Activated T-helper 2 cell treated with anti-CD3 and anti-CD28 coated beads, Interferon-gamma antibody, Interleukin-2, Interleukin-4, amounts not matched to agents 10 μg/mL and 5 μg/mL and 100 μg/mL, durations not matched to agents 14 hours and 24 hours and 36 hours (primary cell): ENCODE results near the gene CBX7. TPM values are rescaled to one million over a fixed set of nuclear protein-coding genes. Genes with fewer than 3 reads are reported as not detected.

Experiments used
- DNase-seq: peaks from one replicate; pipeline ENCODE4 v3.0.0; 2021; ENCODE audit warnings: low spot score
- H3K27ac Mint-ChIP-seq: one replicate; pipeline ENCODE4 v1.8.0; 2021; ENCODE audit warnings: mixed read lengths
- H3K27me3 Mint-ChIP-seq: one replicate; pipeline ENCODE4 v1.8.0; 2021; ENCODE audit warnings: low read depth, mixed read lengths
- H3K36me3 Mint-ChIP-seq: one replicate; pipeline ENCODE4 v1.8.0; 2021; ENCODE audit warnings: low read depth, mixed read lengths
- H3K4me1 Mint-ChIP-seq: one replicate; pipeline ENCODE4 v1.8.0; 2021; ENCODE audit warnings: low read depth, mixed read lengths
- H3K4me3 Mint-ChIP-seq: one replicate; pipeline ENCODE4 v1.8.0; 2021; ENCODE audit warnings: low read depth, mild to moderate bottlenecking, moderate library complexity, mixed read lengths
- H3K9me3 Mint-ChIP-seq: one replicate; pipeline ENCODE4 v1.8.0; 2021; ENCODE audit warnings: mixed read lengths
- intact Hi-C: fragments of 100-400 bp; cut with micrococcal nuclease; formaldehyde crosslinking; loops from one replicate; pipeline ENCODE4 v1.15.1; 2023
- total RNA-seq: library from RNA; stranded (reverse); gene quantifications from 2 replicates; pipeline ENCODE4 v1.2.3, GENCODE V29; 2022

The CBX7 gene
- total RNA-seq, 1 donor from 2014 or later: 11.8 TPM

DNA sequence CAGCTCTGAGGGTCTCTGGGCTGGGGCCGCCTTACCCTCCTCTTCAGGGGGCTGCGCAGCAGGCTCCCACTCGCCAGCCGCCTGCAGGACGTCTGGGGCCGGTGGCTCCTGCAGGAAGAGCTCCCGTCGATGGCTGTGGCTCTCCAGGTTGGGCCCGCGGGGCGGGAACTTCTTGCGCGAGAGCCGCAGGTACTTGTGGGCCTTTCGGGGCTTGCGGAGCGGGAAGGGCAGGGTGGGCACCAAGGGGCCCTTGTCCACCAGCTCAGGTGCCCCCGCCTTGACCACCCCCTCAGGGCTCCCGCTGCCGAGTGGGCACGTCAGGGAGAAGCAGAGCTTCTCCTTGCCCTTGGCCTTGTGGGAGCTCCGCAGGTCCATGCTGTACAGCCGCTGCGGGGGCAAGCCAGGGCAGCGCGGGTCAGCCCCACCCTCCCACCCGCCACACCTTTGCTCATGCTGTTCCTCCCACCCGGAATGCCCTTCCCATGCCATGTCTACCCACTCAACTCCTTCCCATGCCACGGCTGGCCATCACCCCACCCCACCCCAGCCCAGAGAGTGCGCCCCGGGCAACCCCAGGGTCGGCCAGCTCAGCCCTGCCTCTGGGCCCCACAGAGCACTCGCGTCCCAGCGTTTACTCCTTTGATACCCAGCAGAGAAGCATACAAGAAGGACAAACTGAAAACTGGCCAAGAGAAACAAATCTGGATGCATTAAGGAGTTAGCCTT is 18.0 kb downstream of the CBX7 start:
- Mint-ChIP-seq H3K27me3 (no peaks in the 10 kb centered on the region), H3K4me1 (no peaks in the 10 kb centered on the region), H3K36me3 (no peaks in the 10 kb centered on the region), H3K4me3 (no peak overlapping the region), H3K27ac (no peak overlapping the region), H3K9me3 (no peaks in the 10 kb centered on the region)
- DNase-seq: no peak
- intact Hi-C loops: no loop called here

GRCh38 chr22:39133871-39134270 is 18.6 kb downstream of the CBX7 start:
- Mint-ChIP-seq H3K4me1 (no peaks in the 10 kb centered on the region), H3K27me3 (no peaks in the 10 kb centered on the region), H3K27ac (no peak overlapping the region), H3K4me3 (no peak overlapping the region), H3K9me3 (no peaks in the 10 kb centered on the region), H3K36me3 (no peaks in the 10 kb centered on the region)
- DNase-seq: no peak
- intact Hi-C loops: no loop called here

- Mint-ChIP-seq H3K9me3 (no peaks in the 10 kb centered on the region), H3K27me3 (no peaks in the 10 kb centered on the region), H3K4me1 (peaks cover 2% of the 10 kb centered on the region), H3K36me3 (no peaks in the 10 kb centered on the region), H3K27ac (no peak overlapping the region), H3K4me3 (no peak overlapping the region)
- intact Hi-C loops: no loop called here
- DNase-seq: no peak
Measured at GRCh38 chr22:39132871-39133524, 19.5 kb downstream of the CBX7 start.

GRCh38 chr22:39132281-39132680 is 20.2 kb downstream of the CBX7 start:
- no peaks in the 10 kb centered on the region for H3K36me3 Mint-ChIP-seq
- intact Hi-C loops: no loop called here
- no peak overlapping the region for H3K27ac Mint-ChIP-seq
- no peak overlapping the region for H3K4me3 Mint-ChIP-seq
- no peak for DNase-seq
- H3K4me1 Mint-ChIP-seq: peaks cover 2% of the 10 kb centered on the region
- H3K27me3 Mint-ChIP-seq: no peaks in the 10 kb centered on the region
- no peaks in the 10 kb centered on the region for H3K9me3 Mint-ChIP-seq

DNA sequence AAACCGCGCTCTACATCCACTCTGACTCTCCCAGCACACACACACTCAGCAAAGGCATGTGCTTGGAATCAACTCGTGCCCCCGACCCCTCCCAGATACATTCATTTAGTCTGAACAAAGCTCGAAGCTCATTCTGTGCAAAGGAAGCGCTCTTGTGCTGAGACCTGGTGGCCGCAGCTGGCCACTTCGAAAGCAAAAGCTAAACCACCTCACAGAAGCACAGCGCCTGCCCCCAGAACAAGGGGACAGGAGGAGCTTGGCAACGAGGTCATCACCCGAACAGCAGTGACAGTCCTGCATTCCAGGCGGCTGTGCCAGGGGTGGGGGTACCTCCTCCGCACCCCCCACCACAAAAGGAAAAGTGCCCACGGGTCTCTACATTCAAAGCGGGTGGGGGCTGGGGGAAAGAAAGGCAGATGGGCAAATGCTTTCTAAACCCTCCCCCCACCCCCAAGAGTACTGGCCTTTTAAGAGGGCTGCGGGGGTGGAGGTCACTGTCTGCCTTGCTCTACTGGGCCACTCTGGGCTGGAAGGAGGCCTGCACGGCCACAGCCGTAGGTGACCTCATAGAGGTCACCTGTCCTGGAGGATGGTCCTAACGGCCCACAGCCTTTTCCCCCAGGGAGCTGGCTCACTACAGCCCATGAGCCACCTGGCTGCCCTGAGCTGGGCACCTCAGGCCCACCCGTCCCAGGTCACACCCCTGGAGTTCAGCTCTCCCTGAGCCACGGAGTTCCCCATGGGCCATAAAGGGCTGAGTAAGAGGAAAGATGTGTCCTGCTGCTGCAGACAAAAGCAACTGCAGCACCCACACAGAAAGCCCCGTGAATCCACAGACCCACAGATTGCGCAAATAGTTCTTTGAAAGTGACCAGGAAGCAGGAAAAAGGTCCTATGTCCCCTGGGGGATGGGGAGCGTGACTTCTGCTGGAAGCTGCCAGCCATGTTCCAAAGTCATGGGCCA is 21.3 kb downstream of the CBX7 start:
- H3K27ac Mint-ChIP-seq: no peak overlapping the region
- H3K4me3 Mint-ChIP-seq: no peak overlapping the region
- intact Hi-C loops: no loop called here
- no peaks in the 10 kb centered on the region for H3K27me3 Mint-ChIP-seq
- H3K9me3 Mint-ChIP-seq: no peaks in the 10 kb centered on the region
- H3K4me1 Mint-ChIP-seq: peaks cover 2% of the 10 kb centered on the region
- H3K36me3 Mint-ChIP-seq: no peaks in the 10 kb centered on the region
- DNase-seq: no peak

- intact Hi-C loops: no loop called here
- H3K4me3 Mint-ChIP-seq: no peak overlapping the region
Measured at GRCh38 chr22:39130152-39130704, 22.3 kb downstream of the CBX7 start.

DNA sequence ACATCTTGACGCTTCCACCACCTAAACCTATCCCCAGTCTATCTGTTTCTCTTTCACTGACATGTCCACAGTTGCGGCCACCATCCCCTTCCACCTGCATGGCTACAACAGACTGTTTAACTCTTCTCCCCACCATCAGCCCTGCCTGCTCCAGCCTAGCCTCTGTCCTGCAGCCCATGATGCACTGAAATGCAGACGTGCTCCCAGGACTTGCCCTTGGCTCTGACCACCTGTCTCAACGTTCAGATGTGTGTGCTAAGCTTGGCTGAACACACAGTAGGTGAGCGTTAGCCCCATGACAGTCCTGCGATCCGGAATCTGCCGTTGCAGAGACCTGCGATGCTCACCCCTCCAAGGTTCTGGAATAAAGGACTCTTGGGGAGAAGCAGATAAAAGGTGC is 22.7 kb downstream of the CBX7 start:
- H3K9me3 Mint-ChIP-seq: no peaks in the 10 kb centered on the region
- intact Hi-C loops: no loop called here
- no peaks in the 10 kb centered on the region for H3K36me3 Mint-ChIP-seq
- peaks cover 2% of the 10 kb centered on the region for H3K4me1 Mint-ChIP-seq
- H3K4me3 Mint-ChIP-seq: no peak overlapping the region
- H3K27me3 Mint-ChIP-seq: no peaks in the 10 kb centered on the region
- no peak overlapping the region for H3K27ac Mint-ChIP-seq
- no peak for DNase-seq

More at GRCh38 chr22:39130152-39130704, 22.3 kb downstream of the CBX7 start:
- H3K9me3 Mint-ChIP-seq: no peaks in the 10 kb centered on the region
- no peak for DNase-seq
- H3K36me3 Mint-ChIP-seq: no peaks in the 10 kb centered on the region
- H3K27me3 Mint-ChIP-seq: no peaks in the 10 kb centered on the region
- H3K27ac Mint-ChIP-seq: no peak overlapping the region
- H3K4me1 Mint-ChIP-seq: peaks cover 2% of the 10 kb centered on the region

- Mint-ChIP-seq H3K27ac (no peak overlapping the region), H3K4me3 (no peak overlapping the region), H3K27me3 (no peaks in the 10 kb centered on the region), H3K9me3 (no peaks in the 10 kb centered on the region), H3K36me3 (no peaks in the 10 kb centered on the region), H3K4me1 (peaks cover 2% of the 10 kb centered on the region)
- intact Hi-C loops: no loop called here
- DNase-seq: no peak
Measured at GRCh38 chr22:39129081-39129480, 23.4 kb downstream of the CBX7 start.

DNA sequence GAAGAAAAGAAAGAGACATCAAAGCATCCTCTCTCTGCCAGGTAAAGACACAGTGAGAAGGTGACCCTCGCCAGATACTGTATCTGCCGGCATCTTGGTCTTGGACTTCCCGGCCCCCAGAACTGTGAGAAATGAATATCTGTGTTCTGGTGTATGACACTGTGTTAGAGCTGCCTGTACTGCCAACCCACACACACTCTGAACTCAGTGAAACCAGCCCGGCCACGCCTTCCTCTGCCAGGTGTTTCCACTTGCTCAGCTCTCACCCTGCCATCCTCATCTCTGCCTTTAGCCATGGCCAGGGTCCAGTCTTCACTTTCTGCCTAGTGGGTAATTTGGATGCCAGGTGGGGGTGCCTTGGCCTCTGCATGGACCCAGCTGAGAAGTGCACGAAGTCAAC is 24.0 kb downstream of the CBX7 start:
- H3K27me3 Mint-ChIP-seq: no peaks in the 10 kb centered on the region
- intact Hi-C loops: no loop called here
- H3K36me3 Mint-ChIP-seq: no peaks in the 10 kb centered on the region
- H3K27ac Mint-ChIP-seq: no peak overlapping the region
- H3K4me1 Mint-ChIP-seq: peaks cover 2% of the 10 kb centered on the region
- no peak overlapping the region for H3K4me3 Mint-ChIP-seq
- no peak for DNase-seq
- H3K9me3 Mint-ChIP-seq: no peaks in the 10 kb centered on the region

- no peak for DNase-seq
- no peak overlapping the region for H3K4me3 Mint-ChIP-seq
- no peaks in the 10 kb centered on the region for H3K9me3 Mint-ChIP-seq
- H3K27ac Mint-ChIP-seq: no peak overlapping the region
- peaks cover 9% of the 10 kb centered on the region for H3K4me1 Mint-ChIP-seq
- H3K36me3 Mint-ChIP-seq: no peaks in the 10 kb centered on the region
- intact Hi-C loops: no loop called here
- H3K27me3 Mint-ChIP-seq: no peaks in the 10 kb centered on the region
Measured at GRCh38 chr22:39125622-39126021, 26.9 kb downstream of the CBX7 start.

- H3K27ac Mint-ChIP-seq: no peak overlapping the region
- H3K4me1 Mint-ChIP-seq: peaks cover 9% of the 10 kb centered on the region
- intact Hi-C loops: no loop called here
- H3K9me3 Mint-ChIP-seq: no peaks in the 10 kb centered on the region
- H3K4me3 Mint-ChIP-seq: no peak overlapping the region
- no peak for DNase-seq
- no peaks in the 10 kb centered on the region for H3K27me3 Mint-ChIP-seq
- no peaks in the 10 kb centered on the region for H3K36me3 Mint-ChIP-seq
Measured at GRCh38 chr22:39123751-39124581, 28.5 kb downstream of the CBX7 start.
